ENCODE results near the gene SLC39A2.

SLC39A2 gene

DNA sequence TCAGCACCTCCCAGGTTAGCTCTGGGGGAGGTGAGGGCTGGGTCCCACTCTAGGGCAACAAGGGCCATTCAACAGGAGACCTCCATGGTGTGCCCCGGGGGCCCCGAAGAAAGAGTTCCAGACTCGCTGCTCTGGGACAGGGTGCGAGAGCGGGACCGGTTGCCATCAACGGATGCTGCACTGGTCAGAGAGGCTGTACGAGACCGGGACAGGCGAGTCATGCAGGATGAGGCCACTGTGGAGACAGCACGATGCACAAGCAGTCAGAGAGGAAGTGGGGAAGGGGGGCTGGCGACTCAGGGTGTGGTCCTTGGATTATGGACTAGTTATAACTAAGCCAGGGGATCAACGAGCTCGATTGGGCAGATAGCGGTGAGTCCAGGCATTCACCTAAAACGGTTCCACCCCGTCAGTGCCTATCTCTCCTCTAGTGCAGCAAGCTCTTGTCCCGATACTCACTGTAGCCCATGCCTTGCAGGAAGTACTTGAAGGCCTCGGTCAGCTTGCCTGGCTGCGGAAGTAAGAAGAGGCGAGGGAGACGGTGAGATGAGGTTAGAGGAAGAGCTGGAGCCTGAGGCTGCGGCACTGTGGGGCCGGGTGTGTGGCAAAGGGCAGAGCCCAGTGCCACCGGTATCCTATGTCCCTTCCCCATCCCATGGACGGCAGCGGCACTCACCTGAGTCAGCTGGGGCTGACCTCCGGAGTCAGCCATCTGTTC lies 18.6 kb downstream of the SLC39A2 start:
- Histone ChIP-seq H3K9ac (ENCODE audit: low read length) (no peak overlapping the region), H3K9me3 (ENCODE audit: insufficient read depth, low read length) (no peaks in the 10 kb centered on the region), H2AFZ (ENCODE audit: low read depth, low read length, severe bottlenecking) (no peak overlapping the region), H3K27ac (ENCODE audit: low read depth, low read length) (no peak overlapping the region), H3K9me2 (replicated peaks; ENCODE audit: insufficient read depth, low read length) (no peaks in the 10 kb centered on the region), H3F3A (ENCODE audit: insufficient read depth) (no peaks in the 10 kb centered on the region), H4K20me1 (ENCODE audit: low read depth, low read length) (no peaks in the 10 kb centered on the region), H3K27me3 (ENCODE audit: low read length) (no peaks in the 10 kb centered on the region), H3K36me3 (ENCODE audit: low read length) (no peaks in the 10 kb centered on the region), H3K4me2 (ENCODE audit: low read depth, low read length, poor library complexity, severe bottlenecking) (no peak overlapping the region), H3K79me2 (ENCODE audit: insufficient read depth, low read length) (no peaks in the 10 kb centered on the region), H3K4me3 (ENCODE audit: insufficient read depth, low read length, poor library complexity, severe bottlenecking) (no peak overlapping the region)
- no peak for TF ChIP-seq EZH2phosphoT487 (conservative IDR thresholded peaks at IDR 0.05; ENCODE audit: low read length)
- TF ChIP-seq, protein P1, sequence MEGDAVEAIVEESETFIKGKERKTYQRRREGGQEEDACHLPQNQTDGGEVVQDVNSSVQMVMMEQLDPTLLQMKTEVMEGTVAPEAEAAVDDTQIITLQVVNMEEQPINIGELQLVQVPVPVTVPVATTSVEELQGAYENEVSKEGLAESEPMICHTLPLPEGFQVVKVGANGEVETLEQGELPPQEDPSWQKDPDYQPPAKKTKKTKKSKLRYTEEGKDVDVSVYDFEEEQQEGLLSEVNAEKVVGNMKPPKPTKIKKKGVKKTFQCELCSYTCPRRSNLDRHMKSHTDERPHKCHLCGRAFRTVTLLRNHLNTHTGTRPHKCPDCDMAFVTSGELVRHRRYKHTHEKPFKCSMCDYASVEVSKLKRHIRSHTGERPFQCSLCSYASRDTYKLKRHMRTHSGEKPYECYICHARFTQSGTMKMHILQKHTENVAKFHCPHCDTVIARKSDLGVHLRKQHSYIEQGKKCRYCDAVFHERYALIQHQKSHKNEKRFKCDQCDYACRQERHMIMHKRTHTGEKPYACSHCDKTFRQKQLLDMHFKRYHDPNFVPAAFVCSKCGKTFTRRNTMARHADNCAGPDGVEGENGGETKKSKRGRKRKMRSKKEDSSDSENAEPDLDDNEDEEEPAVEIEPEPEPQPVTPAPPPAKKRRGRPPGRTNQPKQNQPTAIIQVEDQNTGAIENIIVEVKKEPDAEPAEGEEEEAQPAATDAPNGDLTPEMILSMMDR (IDR thresholded peaks at IDR 0.05; ENCODE audit: insufficient read depth, low read length, poor library complexity, severe bottlenecking): no peak

DNA sequence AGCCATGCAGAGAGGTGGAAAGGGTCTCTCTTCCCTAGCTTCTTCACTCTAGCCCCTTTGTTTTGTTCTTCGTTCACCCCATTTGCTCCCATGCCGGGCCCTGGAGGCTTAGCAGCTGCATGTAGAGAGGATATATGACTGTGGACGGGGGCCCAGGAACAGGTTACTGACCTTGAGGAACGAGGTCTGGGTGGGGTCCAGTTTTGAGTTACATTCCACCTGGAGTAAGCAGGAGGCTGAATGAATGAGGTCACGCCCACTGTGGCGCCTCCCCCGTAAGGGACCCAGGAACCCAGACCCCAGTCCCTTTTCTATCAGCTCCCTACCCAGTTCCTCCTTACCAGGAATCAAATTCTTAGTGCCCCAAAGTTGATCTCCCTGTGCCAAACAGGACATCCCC lies 19.2 kb downstream of the SLC39A2 start:
- Histone ChIP-seq H4K20me1 (ENCODE audit: low read depth, low read length) (no peaks in the 10 kb centered on the region), H3K36me3 (ENCODE audit: low read length) (no peaks in the 10 kb centered on the region), H3K27ac (ENCODE audit: low read depth, low read length) (no peak overlapping the region), H3K4me2 (ENCODE audit: low read depth, low read length, poor library complexity, severe bottlenecking) (no peak overlapping the region), H3K4me3 (ENCODE audit: insufficient read depth, low read length, poor library complexity, severe bottlenecking) (no peak overlapping the region), H3K9me2 (replicated peaks; ENCODE audit: insufficient read depth, low read length) (no peaks in the 10 kb centered on the region), H3K9me3 (ENCODE audit: insufficient read depth, low read length) (no peaks in the 10 kb centered on the region), H2AFZ (ENCODE audit: low read depth, low read length, severe bottlenecking) (no peak overlapping the region), H3K9ac (ENCODE audit: low read length) (no peak overlapping the region), H3K79me2 (ENCODE audit: insufficient read depth, low read length) (no peaks in the 10 kb centered on the region), H3K27me3 (ENCODE audit: low read length) (no peaks in the 10 kb centered on the region), H3F3A (ENCODE audit: insufficient read depth) (no peaks in the 10 kb centered on the region)
- no peak for TF ChIP-seq EZH2phosphoT487 (conservative IDR thresholded peaks at IDR 0.05; ENCODE audit: low read length)
- TF ChIP-seq, protein P1 (IDR thresholded peaks at IDR 0.05; ENCODE audit: insufficient read depth, low read length, poor library complexity, severe bottlenecking): no peak

DNA sequence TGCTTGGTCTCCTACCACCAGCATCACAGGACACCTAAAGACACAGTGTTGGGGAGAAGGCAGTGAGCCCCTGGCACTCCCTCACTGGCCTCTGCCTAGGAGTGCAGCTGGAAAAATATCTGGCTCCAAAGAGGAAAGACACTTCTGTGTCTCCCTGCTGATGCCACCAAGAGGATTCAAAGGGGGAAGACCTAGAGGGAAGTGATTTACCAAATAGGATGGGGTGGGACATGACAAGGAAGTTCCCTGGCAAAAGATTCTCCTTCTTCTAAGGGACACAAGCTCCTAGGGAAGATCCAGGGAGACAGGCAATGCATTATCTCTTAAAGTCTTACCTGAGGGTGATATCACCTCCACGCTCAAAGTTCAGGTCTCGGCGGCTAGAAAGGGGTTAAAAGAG lies 19.7 kb downstream of the SLC39A2 start:
- no peak overlapping the region for H3K27ac ChIP-seq (ENCODE audit: low read depth, low read length)
- H3K4me3 ChIP-seq (ENCODE audit: insufficient read depth, low read length, poor library complexity, severe bottlenecking): no peak overlapping the region
- no peaks in the 10 kb centered on the region for H3K27me3 ChIP-seq (ENCODE audit: low read length)
- no peak overlapping the region for H3K9ac ChIP-seq (ENCODE audit: low read length)
- no peaks in the 10 kb centered on the region for H3K9me3 ChIP-seq (ENCODE audit: insufficient read depth, low read length)
- no peaks in the 10 kb centered on the region for H4K20me1 ChIP-seq (ENCODE audit: low read depth, low read length)
- H3K36me3 ChIP-seq (ENCODE audit: low read length): no peaks in the 10 kb centered on the region
- no peak overlapping the region for H2AFZ ChIP-seq (ENCODE audit: low read depth, low read length, severe bottlenecking)
- no peaks in the 10 kb centered on the region for H3K79me2 ChIP-seq (ENCODE audit: insufficient read depth, low read length)
- H3K9me2 ChIP-seq (replicated peaks; ENCODE audit: insufficient read depth, low read length): no peaks in the 10 kb centered on the region
- H3F3A ChIP-seq (ENCODE audit: insufficient read depth): no peaks in the 10 kb centered on the region
- TF ChIP-seq, protein P1 (IDR thresholded peaks at IDR 0.05; ENCODE audit: insufficient read depth, low read length, poor library complexity, severe bottlenecking): no peak
- no peak overlapping the region for H3K4me2 ChIP-seq (ENCODE audit: low read depth, low read length, poor library complexity, severe bottlenecking)
